Fibroblast of upper back skin (primary cell): ENCODE results near the gene RPTOR.
A peak's percentile ranks its signal among the peaks of the same experiment; 100 is the strongest.
"Not testable (repeated sequence)": the region's sequence is repeated elsewhere in the genome, so short reads cannot be mapped to it uniquely, and the experiment has no call there.

ENCODE experiments used
- DNase-seq: peaks from one replicate; pipeline ENCODE4 v3.0.0-alpha.2; 2013

RPTOR gene

GRCh38 chr17:80513201-80513600, 31.4 kb upstream of the RPTOR start:
- DNase-seq: no peak

DNA sequence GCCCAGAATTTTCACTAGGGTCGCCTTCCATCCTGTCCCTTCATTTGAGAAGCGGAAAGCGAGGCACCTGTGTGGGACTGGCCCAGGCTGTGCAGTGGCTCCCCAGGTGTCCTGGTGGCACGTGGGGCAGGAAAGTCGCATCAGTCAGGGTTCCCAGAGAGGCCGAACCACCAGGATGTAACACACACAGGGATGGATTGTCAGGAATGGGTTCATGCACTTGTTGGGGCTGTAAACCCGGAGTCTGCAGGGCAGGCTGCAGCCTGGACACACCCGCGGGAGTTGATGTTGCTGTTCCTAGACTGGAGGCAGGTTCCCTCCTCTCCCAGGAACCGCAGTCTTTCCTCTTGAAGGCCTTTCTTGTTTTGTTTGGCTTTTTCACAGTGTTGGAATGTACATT, 30.7 kb upstream of the RPTOR start:
- DNase-seq: peak; percentile 65

- DNase-seq: no peak
Observed at GRCh38 chr17:80516171-80516932, 28.3 kb upstream of the RPTOR start.

GRCh38 chr17:80517641-80518040, 27.0 kb upstream of the RPTOR start:
- no peak for DNase-seq

DNA sequence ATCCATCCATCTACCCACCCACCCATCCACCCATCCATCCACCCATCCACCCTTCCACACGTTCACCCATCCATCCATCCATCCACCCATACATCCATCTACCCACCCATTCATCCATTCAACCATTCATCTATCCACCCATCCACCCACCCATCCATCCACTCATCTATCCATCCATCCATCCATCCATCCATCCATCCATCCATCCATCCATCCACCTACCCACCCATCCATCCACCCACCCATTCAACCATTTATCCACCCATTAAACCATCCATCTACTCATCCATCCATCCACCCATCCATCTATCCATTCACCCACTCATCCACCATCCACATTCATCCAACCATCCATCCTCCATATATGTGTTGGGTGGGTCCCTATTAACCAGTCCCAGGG, 26.2 kb upstream of the RPTOR start:
- DNase-seq: no peak

GRCh38 chr17:80519091-80519781, 25.4 kb upstream of the RPTOR start:
- peak; percentile 23 for DNase-seq

- no peak for DNase-seq
Observed at GRCh38 chr17:80520810-80521455, 23.7 kb upstream of the RPTOR start.

GRCh38 chr17:80523054-80523744, 21.4 kb upstream of the RPTOR start:
- no peak for DNase-seq

DNA sequence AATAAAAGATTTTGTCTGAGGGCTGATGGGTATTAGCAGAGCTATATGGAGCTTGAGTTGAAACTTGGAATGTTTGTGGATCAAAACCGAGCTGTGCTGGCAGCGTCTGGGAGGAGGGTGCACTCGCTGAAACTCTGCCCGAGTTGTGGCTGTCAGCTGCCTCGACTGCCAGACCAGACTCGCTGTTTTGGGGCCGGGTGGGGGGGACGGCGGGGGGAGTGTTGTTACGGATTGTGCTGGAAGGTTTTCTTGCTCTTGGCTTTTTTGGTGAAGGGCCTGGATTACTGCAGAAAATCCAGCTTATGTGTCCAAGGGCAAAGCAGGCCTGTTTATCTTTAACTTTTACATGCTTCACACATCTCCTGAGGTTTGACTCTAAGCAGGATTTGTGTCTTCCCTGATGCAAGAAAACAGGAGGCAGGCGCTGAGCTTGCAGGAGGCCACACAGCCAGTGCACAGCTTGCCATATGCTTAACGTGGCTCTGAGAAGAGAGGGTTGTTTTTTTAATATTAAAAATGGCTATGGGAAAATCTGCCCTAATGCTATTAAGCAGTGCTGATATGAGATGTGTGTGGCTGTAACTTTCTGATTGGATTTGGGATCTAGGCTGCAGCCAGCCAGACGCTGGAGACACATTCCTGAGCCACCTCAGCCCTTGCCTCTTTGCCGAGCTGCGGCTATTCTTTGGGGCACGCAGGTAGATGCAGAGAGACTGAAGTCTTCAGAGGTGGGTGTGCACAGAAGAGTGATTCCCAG, 20.5 kb upstream of the RPTOR start:
- DNase-seq: no peak

DNA sequence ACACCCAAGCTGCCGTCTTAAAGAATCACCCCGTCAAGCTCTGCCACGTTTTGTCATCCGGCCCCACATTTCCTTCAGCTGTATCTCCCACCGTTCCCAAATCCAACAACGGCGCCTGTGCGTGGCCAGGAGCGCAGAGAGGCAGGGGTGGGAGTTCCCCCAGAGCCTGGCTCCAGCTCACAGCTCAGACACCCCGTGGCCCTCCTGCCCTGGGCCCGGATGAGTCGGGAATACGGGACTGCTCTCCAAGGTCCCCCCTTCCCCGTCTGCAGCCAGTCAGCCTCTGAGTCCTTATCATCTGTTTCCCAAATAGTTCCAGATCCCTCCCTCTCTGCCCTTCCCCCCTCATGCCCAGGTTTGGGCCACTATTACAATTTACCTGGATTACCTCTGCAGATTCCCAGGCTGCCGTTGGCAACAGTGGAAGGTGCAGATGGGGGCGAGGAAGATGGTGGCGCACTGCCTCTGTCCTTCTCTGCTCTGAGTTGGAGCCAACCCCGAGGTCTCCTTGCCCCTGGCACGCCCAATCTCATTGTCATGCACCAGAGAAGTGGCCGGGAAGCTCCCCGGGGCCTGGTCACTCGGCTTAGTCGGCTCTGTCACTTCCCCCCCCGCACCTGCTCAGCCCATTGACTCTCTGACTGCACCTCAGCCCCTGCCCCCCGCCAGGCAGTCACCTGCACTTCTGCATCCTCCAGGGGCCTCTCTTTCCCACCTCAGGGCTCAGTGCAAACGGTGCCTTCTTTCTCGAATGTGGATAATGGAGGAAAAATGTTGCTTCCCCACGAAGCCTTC, 18.3 kb upstream of the RPTOR start:
- DNase-seq: no peak

DNA sequence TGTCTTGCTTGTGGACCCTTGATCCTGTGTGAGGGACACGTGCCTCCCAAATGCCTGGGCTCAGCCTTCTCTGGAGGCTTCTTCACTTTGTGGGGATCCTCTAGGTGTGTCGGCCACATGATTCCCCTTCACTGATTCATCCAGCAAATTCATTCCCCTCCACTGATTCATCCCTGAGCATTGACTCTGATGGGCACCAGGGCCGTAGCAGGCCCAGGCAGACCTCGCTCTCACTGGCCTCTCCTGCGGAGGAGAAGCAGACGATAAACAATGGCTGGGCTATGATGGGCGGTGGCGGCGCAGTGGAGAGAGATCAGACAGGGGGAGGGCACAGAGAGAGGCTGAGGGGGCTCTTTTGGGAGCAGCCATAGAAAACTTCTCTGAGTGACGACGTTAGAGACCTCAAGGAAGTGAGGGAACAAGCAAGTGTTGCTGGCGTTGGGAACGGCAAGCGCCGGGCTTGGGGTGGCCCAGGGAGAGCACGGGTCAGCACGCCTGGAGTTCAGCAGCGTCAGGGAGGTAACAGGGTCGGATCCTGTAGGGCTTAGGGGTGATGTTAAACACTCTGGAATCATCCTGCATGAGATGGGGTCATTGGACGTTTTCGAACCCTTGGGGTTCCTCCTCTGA, 17.5 kb upstream of the RPTOR start:
- peak; percentile 37 for DNase-seq

DNA sequence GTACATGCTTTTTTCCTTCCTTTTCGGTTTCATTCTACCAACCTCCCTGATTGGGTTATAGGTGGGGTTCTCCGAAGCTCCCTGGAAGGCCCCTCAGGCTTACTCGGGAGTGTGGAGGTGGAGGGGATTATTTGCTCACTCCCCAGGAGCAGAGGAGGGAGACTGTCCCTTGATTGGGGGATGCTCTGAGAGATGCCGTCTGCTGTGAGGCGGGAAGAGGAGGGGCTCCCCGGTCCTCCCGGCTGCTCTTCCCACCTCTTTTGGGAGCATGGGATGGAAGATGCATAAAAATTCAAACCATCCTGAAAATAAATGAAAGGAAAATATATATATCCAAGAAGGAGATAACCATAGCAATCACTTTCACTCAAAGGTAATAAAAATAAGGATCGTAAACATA, 16.1 kb upstream of the RPTOR start:
- DNase-seq: no peak

GRCh38 chr17:80529104-80529903, 15.3 kb upstream of the RPTOR start:
- DNase-seq: no peak

DNA sequence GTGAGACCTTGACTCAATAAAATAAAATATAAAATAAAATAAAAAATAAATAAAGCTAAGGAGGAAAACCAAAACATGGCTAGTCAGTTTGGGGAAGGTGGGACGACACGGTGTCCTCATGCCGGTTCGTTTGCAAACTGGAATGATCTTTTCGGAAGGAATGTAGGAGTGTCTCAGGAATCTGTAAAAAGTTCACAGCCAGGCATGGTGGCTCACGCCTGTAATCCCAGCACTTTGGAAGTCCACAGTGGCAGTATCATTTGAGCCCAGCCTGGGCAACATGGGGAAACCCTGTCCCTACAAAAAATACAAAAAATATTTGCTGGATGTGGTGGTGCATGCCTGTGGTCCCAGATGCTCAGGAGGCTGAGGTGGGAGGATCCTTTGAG, 14.7 kb upstream of the RPTOR start:
- no peak for DNase-seq

- DNase-seq: no peak
Observed at GRCh38 chr17:80531400-80531799, 13.2 kb upstream of the RPTOR start.

GRCh38 chr17:80537386-80537785, 7.3 kb upstream of the RPTOR start:
- DNase-seq: not testable (repeated sequence)

- DNase-seq: no peak
Observed at GRCh38 chr17:80538484-80538883, 6.2 kb upstream of the RPTOR start.

DNA sequence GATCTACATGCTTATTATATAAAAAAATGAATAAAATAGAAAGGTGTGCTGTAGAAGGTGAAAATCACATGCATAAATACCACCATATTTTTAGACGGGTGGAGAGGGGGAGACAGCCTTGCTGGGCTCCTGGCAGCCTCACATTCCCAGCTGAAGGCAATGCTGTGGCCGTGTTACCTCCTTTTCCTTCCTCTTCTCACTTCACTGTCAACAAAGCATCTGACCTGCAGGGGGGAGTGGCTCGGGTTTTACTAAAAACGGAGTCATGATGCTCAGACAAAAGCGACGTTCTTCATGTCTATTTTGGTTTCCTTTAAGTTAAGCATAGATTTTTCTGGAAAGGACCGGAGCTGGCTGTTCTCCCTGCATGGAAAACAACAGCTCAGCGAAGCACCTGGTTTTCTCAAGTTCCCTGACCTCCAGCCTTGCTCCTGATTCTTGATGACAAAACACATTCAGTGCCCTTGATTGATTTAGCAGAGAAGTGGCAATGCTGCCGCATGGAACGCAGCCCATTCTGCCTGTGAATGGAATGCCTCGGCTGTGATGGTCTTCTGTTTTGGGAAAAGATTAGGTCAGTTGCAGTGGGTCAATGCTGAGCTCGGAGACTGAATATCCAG, 5.5 kb upstream of the RPTOR start:
- DNase-seq: no peak

GRCh38 chr17:80545499-80545826, 825 bp downstream of the RPTOR start:
- DNase-seq: no peak

- DNase-seq: no peak
Observed at GRCh38 chr17:80546267-80546666, 1.6 kb downstream of the RPTOR start.
